Measurements from ENCODE around the gene ASB18. TPM values are rescaled to one million over a fixed set of nuclear protein-coding genes. Genes with fewer than 3 reads are reported as not detected.

ASB18 gene
- total RNA-seq, 1 donor from 2014 or later: not detected

DNA sequence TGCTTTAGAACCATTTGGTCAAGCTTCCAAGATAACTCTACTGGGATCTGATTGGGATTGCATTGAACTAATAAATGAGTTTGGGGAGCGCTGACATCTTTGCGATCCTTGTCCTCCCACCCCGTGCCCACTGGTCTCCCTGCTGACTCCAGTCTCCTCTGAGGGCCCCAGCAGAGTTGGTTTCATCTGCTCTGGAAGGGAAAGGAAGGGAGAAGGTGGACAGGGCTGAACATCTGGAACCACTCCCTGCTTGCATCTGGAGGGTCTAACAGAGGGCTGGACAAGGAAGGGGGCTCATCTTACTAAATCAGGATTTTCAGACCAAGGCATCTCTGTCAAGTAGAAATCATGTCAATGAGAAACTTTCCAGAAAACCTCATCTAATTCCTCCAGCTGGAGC is 108.8 kb downstream of the ASB18 start:
- Mint-ChIP-seq H3K9me3 (peaks cover 27% of the 10 kb centered on the region), H3K27ac (no peak overlapping the region), H3K36me3 (peaks cover 7% of the 10 kb centered on the region), H3K4me1 (peaks cover 14% of the 10 kb centered on the region), H3K27me3 (ENCODE audit: insufficient read depth, low read depth) (peaks cover 42% of the 10 kb centered on the region), H3K4me3 (no peak overlapping the region)
- no peak overlapping the region for H2AFZ ChIP-seq (replicated peaks)
- H3K9me3 ChIP-seq (ENCODE audit: low read depth): no peaks in the 10 kb centered on the region
- no peak overlapping the region for H3K9ac ChIP-seq
- no peak overlapping the region for H3K27ac ChIP-seq
- H3K4me2 ChIP-seq: no peak overlapping the region
- no peaks in the 10 kb centered on the region for H3K79me2 ChIP-seq (ENCODE audit: low read depth)
- DNase-seq (ENCODE audit: low spot score): no peak
- H3K4me1 ChIP-seq: peaks cover 12% of the 10 kb centered on the region
- TF ChIP-seq EZH2 (IDR thresholded peaks at IDR 0.05): no peak
- TF ChIP-seq EZH2phosphoT487 (IDR thresholded peaks at IDR 0.05): no peak
- TF ChIP-seq, protein P1, sequence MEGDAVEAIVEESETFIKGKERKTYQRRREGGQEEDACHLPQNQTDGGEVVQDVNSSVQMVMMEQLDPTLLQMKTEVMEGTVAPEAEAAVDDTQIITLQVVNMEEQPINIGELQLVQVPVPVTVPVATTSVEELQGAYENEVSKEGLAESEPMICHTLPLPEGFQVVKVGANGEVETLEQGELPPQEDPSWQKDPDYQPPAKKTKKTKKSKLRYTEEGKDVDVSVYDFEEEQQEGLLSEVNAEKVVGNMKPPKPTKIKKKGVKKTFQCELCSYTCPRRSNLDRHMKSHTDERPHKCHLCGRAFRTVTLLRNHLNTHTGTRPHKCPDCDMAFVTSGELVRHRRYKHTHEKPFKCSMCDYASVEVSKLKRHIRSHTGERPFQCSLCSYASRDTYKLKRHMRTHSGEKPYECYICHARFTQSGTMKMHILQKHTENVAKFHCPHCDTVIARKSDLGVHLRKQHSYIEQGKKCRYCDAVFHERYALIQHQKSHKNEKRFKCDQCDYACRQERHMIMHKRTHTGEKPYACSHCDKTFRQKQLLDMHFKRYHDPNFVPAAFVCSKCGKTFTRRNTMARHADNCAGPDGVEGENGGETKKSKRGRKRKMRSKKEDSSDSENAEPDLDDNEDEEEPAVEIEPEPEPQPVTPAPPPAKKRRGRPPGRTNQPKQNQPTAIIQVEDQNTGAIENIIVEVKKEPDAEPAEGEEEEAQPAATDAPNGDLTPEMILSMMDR (IDR thresholded peaks at IDR 0.05): no peak
- H3K27me3 ChIP-seq: peaks cover 96% of the 10 kb centered on the region
- H3K4me3 ChIP-seq: no peak overlapping the region
- H3K36me3 ChIP-seq: no peaks in the 10 kb centered on the region
- H4K20me1 ChIP-seq (ENCODE audit: low read depth): peaks cover 47% of the 10 kb centered on the region
- peaks cover 17% of the 10 kb centered on the region for H3F3A ChIP-seq (ENCODE audit: low read depth)

DNA sequence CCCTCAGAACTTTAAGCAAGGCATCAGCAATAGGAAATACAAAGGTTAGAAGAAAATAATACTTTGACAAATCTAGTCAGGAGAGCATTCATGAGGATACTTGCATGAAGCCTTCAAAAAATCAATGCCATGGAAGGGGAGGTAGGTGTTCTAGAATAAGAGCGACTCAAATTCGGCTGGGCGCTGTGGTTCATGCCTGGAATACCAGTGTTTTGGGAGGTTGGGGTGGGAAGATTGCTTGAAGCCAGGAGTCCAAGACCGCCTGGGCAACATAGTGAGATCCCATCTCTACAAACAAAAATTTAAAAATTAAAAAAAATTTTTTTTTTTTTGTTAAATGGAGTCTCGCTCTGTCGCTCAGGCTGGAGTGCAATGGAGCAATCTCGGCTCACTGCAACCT is 117.8 kb downstream of the ASB18 start:
- H3K27ac ChIP-seq: no peak overlapping the region
- H3K9me3 ChIP-seq (ENCODE audit: low read depth): no peaks in the 10 kb centered on the region
- no peak overlapping the region for H3K27ac Mint-ChIP-seq
- H3K27me3 ChIP-seq: peaks cover 78% of the 10 kb centered on the region
- no peaks in the 10 kb centered on the region for H3K36me3 ChIP-seq
- H4K20me1 ChIP-seq (ENCODE audit: low read depth): no peaks in the 10 kb centered on the region
- peaks cover 15% of the 10 kb centered on the region for H3K9me3 Mint-ChIP-seq
- no peak overlapping the region for H3K4me2 ChIP-seq
- TF ChIP-seq EZH2 (IDR thresholded peaks at IDR 0.05) (no peak), EZH2phosphoT487 (IDR thresholded peaks at IDR 0.05) (no peak)
- TF ChIP-seq, protein P1 (IDR thresholded peaks at IDR 0.05): no peak
- H3K4me3 ChIP-seq: no peak overlapping the region
- DNase-seq (ENCODE audit: low spot score): no peak
- H3K4me3 Mint-ChIP-seq: no peak overlapping the region
- peaks cover 3% of the 10 kb centered on the region for H3K27me3 Mint-ChIP-seq (ENCODE audit: insufficient read depth, low read depth)
- H3K79me2 ChIP-seq (ENCODE audit: low read depth): no peaks in the 10 kb centered on the region
- peaks cover 15% of the 10 kb centered on the region for H3K4me1 Mint-ChIP-seq
- H3K4me1 ChIP-seq: peaks cover 7% of the 10 kb centered on the region
- no peak overlapping the region for H3K9ac ChIP-seq
- H3F3A ChIP-seq (ENCODE audit: low read depth): peaks cover 5% of the 10 kb centered on the region
- H2AFZ ChIP-seq (replicated peaks): no peak overlapping the region
- H3K36me3 Mint-ChIP-seq: peaks cover 3% of the 10 kb centered on the region

DNA sequence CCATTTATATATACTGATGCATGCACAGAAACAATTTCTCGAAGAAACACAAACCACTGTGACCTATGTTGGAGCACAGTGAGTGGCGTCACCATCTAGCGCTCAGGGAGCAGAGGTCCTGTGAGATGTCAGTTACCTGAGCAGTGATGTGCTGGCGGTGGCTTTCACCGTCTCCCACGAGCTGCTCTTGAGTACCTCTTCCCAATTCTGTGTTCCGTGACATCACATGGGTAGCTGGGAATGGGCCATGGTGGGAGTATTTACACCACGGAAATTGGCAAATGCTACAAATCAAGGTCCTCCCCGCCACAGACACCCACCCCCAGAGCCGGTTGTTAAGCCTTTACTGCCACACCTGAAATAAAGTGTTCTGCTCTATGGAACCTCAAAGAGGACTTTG is 120.4 kb downstream of the ASB18 start:
- TF ChIP-seq EZH2phosphoT487 (IDR thresholded peaks at IDR 0.05): no peak
- TF ChIP-seq, protein P1 (IDR thresholded peaks at IDR 0.05): no peak
- TF ChIP-seq EZH2 (IDR thresholded peaks at IDR 0.05): no peak
- H3K79me2 ChIP-seq (ENCODE audit: low read depth): no peaks in the 10 kb centered on the region
- Mint-ChIP-seq H3K27ac (no peak overlapping the region), H3K27me3 (ENCODE audit: insufficient read depth, low read depth) (peaks cover 3% of the 10 kb centered on the region), H3K4me1 (peaks cover 16% of the 10 kb centered on the region), H3K4me3 (no peak overlapping the region), H3K36me3 (peaks cover 2% of the 10 kb centered on the region), H3K9me3 (peaks cover 6% of the 10 kb centered on the region)
- no peak overlapping the region for H3K27ac ChIP-seq
- no peak for DNase-seq (ENCODE audit: low spot score)
- H3K4me3 ChIP-seq: no peak overlapping the region
- no peak overlapping the region for H3K4me2 ChIP-seq
- no peak overlapping the region for H2AFZ ChIP-seq (replicated peaks)
- H4K20me1 ChIP-seq (ENCODE audit: low read depth): no peaks in the 10 kb centered on the region
- no peak overlapping the region for H3K9ac ChIP-seq
- no peaks in the 10 kb centered on the region for H3K36me3 ChIP-seq
- H3K4me1 ChIP-seq: peaks cover 7% of the 10 kb centered on the region
- peaks cover 5% of the 10 kb centered on the region for H3F3A ChIP-seq (ENCODE audit: low read depth)
- no peaks in the 10 kb centered on the region for H3K9me3 ChIP-seq (ENCODE audit: low read depth)
- H3K27me3 ChIP-seq: peaks cover 56% of the 10 kb centered on the region

Small RNA genes lying within 50 kb of the gene (small RNA-seq; reads per million reads assigned to genes)
- gene RF00019 (not detected), gene RNU1-31P (not detected)

Other genes starting within 250 kb of the ASB18 start
- 0.46 TPM in 1 of 2 replicates, not detected in the other for gene GBX2, start 96.0 kb downstream of the ASB18 start, total RNA-seq (ENCODE audit: low replicate concordance)

Data from neural progenitor cell (in vitro differentiated cells).